Glutamatergic neuron (in vitro differentiated cells): ENCODE measurements around the gene RSAD2. TPM values are rescaled to one million over a fixed set of nuclear protein-coding genes. Genes with fewer than 3 reads are reported as not detected.
A peak's percentile ranks its signal among the peaks of the same experiment; 100 is the strongest.

ENCODE experiments used
- DNase-seq: peaks from one replicate; pipeline ENCODE4 v3.0.0; 2022
- H3K27ac Mint-ChIP-seq: one replicate; pipeline ENCODE4 v1.8.0; 2020; ENCODE audit warnings: mild to moderate bottlenecking, mixed read lengths, inconsistent platforms; ENCODE audit not compliant: unreplicated experiment
- H3K27me3 Mint-ChIP-seq: one replicate; pipeline ENCODE4 v1.8.0; 2020; ENCODE audit warnings: mild to moderate bottlenecking, moderate library complexity, mixed read lengths, inconsistent platforms; ENCODE audit not compliant: unreplicated experiment
- H3K36me3 Mint-ChIP-seq: one replicate; pipeline ENCODE4 v1.8.0; 2020; ENCODE audit warnings: mild to moderate bottlenecking, mixed read lengths, inconsistent platforms; ENCODE audit not compliant: unreplicated experiment
- H3K4me1 Mint-ChIP-seq: one replicate; pipeline ENCODE4 v1.8.0; 2020; ENCODE audit warnings: mild to moderate bottlenecking, low read depth, mixed read lengths, inconsistent platforms; ENCODE audit not compliant: unreplicated experiment
- H3K4me3 Mint-ChIP-seq: one replicate; pipeline ENCODE4 v1.8.0; 2020; ENCODE audit warnings: mild to moderate bottlenecking, mixed read lengths, inconsistent platforms; ENCODE audit not compliant: unreplicated experiment
- H3K9me3 Mint-ChIP-seq: one replicate; pipeline ENCODE4 v1.8.0; 2020; ENCODE audit warnings: mild to moderate bottlenecking, moderate library complexity, mixed read lengths, inconsistent platforms; ENCODE audit not compliant: unreplicated experiment
- long read RNA-seq: library from polyadenylated mRNA; unstranded; transcript quantifications from one replicate; pipeline ENCODE4 v2.0.0, GENCODE V29; 2020; ENCODE audit not compliant: unreplicated experiment
- total RNA-seq: library from RNA; stranded (reverse); fragmentation: NEBNext Ultra II Directional; extraction: Animal tissue kit (Norgen Biotek cat#: 25700); gene quantifications from one replicate; pipeline ENCODE4 v1.2.1, GENCODE V29; 2021; ENCODE audit not compliant: unreplicated experiment
- TF ChIP-seq, protein P1 (sequence below): fragments of 200-600 bp; sonication (generic); IDR thresholded peaks from one replicate; pipeline ENCODE4 v1.5.0; 2021; ENCODE audit not compliant: partially characterized antibody, unreplicated experiment

The RSAD2 gene, protein sequence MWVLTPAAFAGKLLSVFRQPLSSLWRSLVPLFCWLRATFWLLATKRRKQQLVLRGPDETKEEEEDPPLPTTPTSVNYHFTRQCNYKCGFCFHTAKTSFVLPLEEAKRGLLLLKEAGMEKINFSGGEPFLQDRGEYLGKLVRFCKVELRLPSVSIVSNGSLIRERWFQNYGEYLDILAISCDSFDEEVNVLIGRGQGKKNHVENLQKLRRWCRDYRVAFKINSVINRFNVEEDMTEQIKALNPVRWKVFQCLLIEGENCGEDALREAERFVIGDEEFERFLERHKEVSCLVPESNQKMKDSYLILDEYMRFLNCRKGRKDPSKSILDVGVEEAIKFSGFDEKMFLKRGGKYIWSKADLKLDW
- not detected for total RNA-seq
- long read RNA-seq = 0 reads

DNA sequence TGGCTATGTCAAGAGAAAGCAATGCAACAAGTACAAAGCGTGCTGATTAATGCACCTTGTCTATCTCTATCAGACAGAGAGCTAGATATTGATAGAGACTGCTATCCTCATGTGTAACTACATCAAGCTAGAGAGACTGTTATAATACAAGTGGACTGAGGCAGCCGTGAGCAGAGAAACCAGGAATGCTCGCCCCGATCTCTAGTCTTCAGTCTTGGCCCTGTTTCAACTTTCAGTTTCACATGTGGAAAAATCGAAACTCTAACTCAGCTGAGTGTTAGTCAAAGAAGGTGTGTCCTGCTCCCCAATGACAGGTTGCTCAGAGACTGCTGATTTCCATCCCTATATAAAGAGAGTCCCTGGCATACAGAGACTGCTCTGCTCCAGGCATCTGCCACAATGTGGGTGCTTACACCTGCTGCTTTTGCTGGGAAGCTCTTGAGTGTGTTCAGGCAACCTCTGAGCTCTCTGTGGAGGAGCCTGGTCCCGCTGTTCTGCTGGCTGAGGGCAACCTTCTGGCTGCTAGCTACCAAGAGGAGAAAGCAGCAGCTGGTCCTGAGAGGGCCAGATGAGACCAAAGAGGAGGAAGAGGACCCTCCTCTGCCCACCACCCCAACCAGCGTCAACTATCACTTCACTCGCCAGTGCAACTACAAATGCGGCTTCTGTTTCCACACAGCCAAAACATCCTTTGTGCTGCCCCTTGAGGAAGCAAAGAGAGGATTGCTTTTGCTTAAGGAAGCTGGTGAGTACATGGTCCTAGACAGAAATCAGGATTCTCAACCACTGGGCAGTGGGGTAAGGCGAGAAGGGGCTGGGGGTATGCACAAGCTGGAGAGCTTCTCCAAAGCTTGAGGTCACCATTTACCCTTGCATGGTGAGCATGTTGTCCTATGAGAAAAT is at the start of gene RSAD2:
Gene RSAD2, plus strand, starts transcription at position 376 of the 903 bp plus-strand sequence. Its CDS starts 24 bp downstream, at position 400.
- no peak for DNase-seq
- Mint-ChIP-seq H3K27ac (no peak within 1 kb of the TSS), H3K36me3 (peaks cover 9% of the 10 kb centered on the region), H3K4me1 (no peaks in the 10 kb centered on the region), H3K4me3 (no peak within 1 kb of the TSS), H3K9me3 (peaks cover 5% of the 10 kb centered on the region), H3K27me3 (no peaks in the 10 kb centered on the region)
- TF ChIP-seq, protein P1, sequence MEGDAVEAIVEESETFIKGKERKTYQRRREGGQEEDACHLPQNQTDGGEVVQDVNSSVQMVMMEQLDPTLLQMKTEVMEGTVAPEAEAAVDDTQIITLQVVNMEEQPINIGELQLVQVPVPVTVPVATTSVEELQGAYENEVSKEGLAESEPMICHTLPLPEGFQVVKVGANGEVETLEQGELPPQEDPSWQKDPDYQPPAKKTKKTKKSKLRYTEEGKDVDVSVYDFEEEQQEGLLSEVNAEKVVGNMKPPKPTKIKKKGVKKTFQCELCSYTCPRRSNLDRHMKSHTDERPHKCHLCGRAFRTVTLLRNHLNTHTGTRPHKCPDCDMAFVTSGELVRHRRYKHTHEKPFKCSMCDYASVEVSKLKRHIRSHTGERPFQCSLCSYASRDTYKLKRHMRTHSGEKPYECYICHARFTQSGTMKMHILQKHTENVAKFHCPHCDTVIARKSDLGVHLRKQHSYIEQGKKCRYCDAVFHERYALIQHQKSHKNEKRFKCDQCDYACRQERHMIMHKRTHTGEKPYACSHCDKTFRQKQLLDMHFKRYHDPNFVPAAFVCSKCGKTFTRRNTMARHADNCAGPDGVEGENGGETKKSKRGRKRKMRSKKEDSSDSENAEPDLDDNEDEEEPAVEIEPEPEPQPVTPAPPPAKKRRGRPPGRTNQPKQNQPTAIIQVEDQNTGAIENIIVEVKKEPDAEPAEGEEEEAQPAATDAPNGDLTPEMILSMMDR = no peak

DNA sequence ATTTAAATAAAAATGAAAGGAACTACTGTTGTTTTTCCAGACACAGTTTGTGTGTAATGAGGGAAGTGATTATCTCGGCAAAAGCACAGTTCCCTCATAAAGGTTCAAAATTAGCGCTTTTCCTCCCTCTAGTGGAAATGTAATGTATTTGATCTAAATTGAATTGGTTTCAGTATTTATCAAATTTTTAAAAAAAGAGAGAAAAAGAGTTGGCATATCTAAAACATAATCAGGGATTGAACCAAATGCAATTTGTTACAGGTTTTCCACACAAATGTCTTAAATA is 49.3 kb upstream of the RSAD2 start:
- peaks cover 17% of the 10 kb centered on the region for H3K4me1 Mint-ChIP-seq
- peak overlapping the region; percentile 8 for H3K4me3 Mint-ChIP-seq
- peak overlapping the region; percentile 78 for H3K27ac Mint-ChIP-seq
- TF ChIP-seq, protein P1 = peak; percentile 79
- H3K27me3 Mint-ChIP-seq = no peaks in the 10 kb centered on the region
- peaks cover 4% of the 10 kb centered on the region for H3K9me3 Mint-ChIP-seq
- no peak for DNase-seq
- H3K36me3 Mint-ChIP-seq = peaks cover 18% of the 10 kb centered on the region

DNA sequence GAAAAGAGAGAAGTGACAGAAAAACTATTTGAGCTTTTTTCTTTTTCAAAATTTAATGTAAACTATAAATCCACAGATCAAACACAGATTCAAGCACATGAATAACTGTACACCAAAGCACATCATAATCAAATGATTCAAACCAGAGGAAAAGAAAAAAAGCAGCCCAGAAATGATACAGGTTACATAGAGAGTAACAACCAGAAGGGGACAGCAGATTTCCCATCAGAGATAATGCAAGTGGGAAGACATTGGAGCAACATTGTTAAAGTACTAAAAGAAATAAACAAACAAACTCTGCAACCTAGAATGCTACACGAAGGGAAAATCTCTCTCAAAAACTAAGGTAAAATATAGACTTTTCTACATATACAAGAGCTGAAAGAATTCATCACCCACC is 46.3 kb upstream of the RSAD2 start:
- H3K4me3 Mint-ChIP-seq = no peak overlapping the region
- H3K9me3 Mint-ChIP-seq = peaks cover 4% of the 10 kb centered on the region
- peaks cover 23% of the 10 kb centered on the region for H3K36me3 Mint-ChIP-seq
- no peak for DNase-seq
- peaks cover 15% of the 10 kb centered on the region for H3K4me1 Mint-ChIP-seq
- TF ChIP-seq, protein P1 = no peak
- H3K27ac Mint-ChIP-seq = no peak overlapping the region
- no peaks in the 10 kb centered on the region for H3K27me3 Mint-ChIP-seq

DNA sequence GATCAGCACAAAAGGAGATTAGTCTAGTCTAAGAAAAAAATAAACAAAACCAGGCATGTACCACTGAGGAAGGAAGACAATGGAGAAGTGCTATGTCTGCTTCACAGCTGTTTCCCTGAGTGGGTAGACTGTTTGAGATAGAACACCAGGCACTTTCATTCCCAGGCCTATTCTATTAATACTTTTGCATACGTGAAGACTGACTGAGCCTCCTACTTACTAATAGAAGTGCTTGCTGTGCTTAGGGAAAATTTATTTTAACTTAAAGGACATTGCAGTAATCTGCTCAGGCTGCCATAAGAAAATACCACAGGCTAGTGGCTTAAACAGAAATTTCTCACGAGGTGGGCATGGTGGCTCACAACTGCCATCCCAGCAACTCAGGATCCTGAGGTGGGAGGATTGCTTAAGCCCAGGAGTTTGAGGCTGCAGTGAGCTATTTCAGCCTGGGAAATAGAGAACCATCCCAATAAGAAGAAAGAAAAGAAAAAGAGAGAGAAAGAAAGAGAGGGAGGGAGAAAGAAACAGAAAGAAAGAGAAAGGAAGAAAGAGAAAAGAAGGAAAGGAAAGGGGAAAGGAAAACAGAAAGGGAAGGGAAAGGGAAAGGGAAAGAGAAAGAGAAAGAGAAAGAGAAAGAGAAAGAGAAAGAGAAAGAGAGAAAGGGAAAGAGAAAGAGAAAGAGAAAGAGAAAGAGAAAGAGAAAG is 44.8 kb upstream of the RSAD2 start:
- no peak overlapping the region for H3K27ac Mint-ChIP-seq
- H3K4me3 Mint-ChIP-seq = no peak overlapping the region
- TF ChIP-seq, protein P1 = no peak
- peaks cover 4% of the 10 kb centered on the region for H3K9me3 Mint-ChIP-seq
- peaks cover 23% of the 10 kb centered on the region for H3K36me3 Mint-ChIP-seq
- H3K27me3 Mint-ChIP-seq = no peaks in the 10 kb centered on the region
- peaks cover 5% of the 10 kb centered on the region for H3K4me1 Mint-ChIP-seq
- DNase-seq = no peak
